Lung (tissue), 16 donors: ENCODE results near the gene KNG1. TPM values are rescaled to one million over a fixed set of nuclear protein-coding genes. Genes with fewer than 3 reads are reported as not detected.

Source experiments
- ATAC-seq: fragments of 200-7000 bp; cut with Tn5 transposase; one replicate; pipeline ENCODE4 v1.9.1; 2020; ENCODE audit warnings: moderate number of reproducible peaks; ENCODE audit not compliant: insufficient read depth, low FRiP score
- DNase-seq, 3 donors: peaks; one replicate each; pipeline ENCODE4 v3.0.0-alpha.2; 2013 to 2017
- H3K27ac ChIP-seq, 2 donors: one replicate each; pipeline ENCODE4 v1.5.1; 2013; ENCODE audit warnings: mild to moderate bottlenecking in 2 of 2, moderate library complexity in 2 of 2, control low read depth in 1 of 2, inconsistent platforms in 1 of 2, low read depth in 1 of 2, low read length in 1 of 2
- H3K27me3 ChIP-seq, 3 donors: one replicate each; pipeline ENCODE4 v1.5.1; 2013; ENCODE audit warnings: low read length in 2 of 3; ENCODE audit not compliant: control insufficient read depth in 3 of 3, insufficient read depth in 3 of 3
- H3K36me3 ChIP-seq, 4 donors: one replicate each; pipeline ENCODE4 v1.5.1; 2013; ENCODE audit warnings: low read length in 4 of 4, mild to moderate bottlenecking in 1 of 4, moderate library complexity in 1 of 4; ENCODE audit not compliant: control insufficient read depth in 4 of 4, insufficient read depth in 4 of 4
- H3K4me1 ChIP-seq, 5 donors: one replicate each; pipeline ENCODE4 v1.5.1; 2013; ENCODE audit warnings: low read length in 5 of 5, mild to moderate bottlenecking in 2 of 5, moderate library complexity in 1 of 5; ENCODE audit not compliant: control insufficient read depth in 5 of 5, insufficient read depth in 5 of 5
- H3K4me3 ChIP-seq: one replicate; pipeline ENCODE4 v1.5.1; 2013; ENCODE audit warnings: mild to moderate bottlenecking, control low read depth, moderate library complexity
- H3K9ac ChIP-seq, 2 donors: one replicate each; pipeline ENCODE4 v1.5.1; 2013; ENCODE audit warnings: low read length in 2 of 2, control low read depth in 1 of 2; ENCODE audit not compliant: insufficient read depth in 1 of 2
- H3K9me3 ChIP-seq, 4 donors: one replicate each; pipeline ENCODE4 v1.5.1; 2013; ENCODE audit warnings: low read length in 3 of 4, mild to moderate bottlenecking in 1 of 4, moderate library complexity in 1 of 4; ENCODE audit not compliant: control insufficient read depth in 4 of 4, insufficient read depth in 3 of 4
- WGBS, 2 donors: extraction: QIAGEN DNeasy Blood & Tissue Kit; methylation state at CpG; one replicate each; pipeline ENCODE4 v1.1.7; 2013; 5-methylcytosine and 5-hydroxymethylcytosine counted together
- long read RNA-seq, 5 donors: transcript quantifications; one replicate each; lab custom pipeline, GENCODE V29; 2026
- polyA plus RNA-seq, 2 donors: library from polyadenylated mRNA; stranded (reverse); fragments of 200-250 nt; gene quantifications; one replicate each; pipeline ENCODE4 v1.2.1, GENCODE V29; 2013
- total RNA-seq, 2 donors: library from RNA; depleted of rRNA in 1 of 2; stranded (reverse); fragments of >200 nt in 1 of 2; gene quantifications; one replicate each; pipeline ENCODE4 v1.2.1, GENCODE V29; 2014 to 2021
- TF ChIP-seq, protein P1 (sequence below): IDR thresholded peaks from 2 replicates; pipeline ENCODE4 v1.5.1; 2012; ENCODE audit warnings: mild to moderate bottlenecking; ENCODE audit errors: control extremely low read depth, extremely low read depth
- donor health status: control.
- donor health status: control.
- donor health status: Bipolar disorder and iron deficiency.
- donor health status: healthy.
- donor health status: DM: yes; HTN: yes; CAD: no.

The KNG1 gene
- under 1 TPM; 0.15 to 0.23 TPM for total RNA-seq
- polyA plus RNA-seq, result under 1 TPM; 0.07 to 0.10 TPM
- long read RNA-seq, donor 1, result 0 reads
- long read RNA-seq, donor 2, result 0 reads
- long read RNA-seq, donor 3, result 0 reads
- long read RNA-seq, donor 4, result 0 reads
- long read RNA-seq, donor 5, result 0 reads

DNA sequence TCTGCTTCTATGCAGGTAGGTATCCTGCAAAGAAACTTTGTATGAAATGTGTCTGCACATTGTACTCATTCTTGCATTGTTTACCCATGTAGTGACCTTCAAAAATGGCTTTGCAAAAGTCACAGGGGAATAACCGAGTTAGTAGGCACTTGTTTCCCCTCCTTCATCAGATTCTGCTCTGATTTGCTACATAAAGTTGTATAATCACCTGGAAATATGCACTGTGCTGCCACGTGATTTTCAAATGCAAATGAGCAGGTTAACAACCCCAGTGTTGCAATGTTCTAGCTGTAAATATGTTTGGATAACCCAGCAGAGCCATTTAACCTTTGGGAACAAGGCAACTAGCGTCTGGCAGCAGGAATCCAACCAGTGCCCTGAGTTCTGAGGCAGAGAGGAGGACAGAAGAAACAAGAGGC, at the start of gene KNG1:
Gene KNG1 (plus strand): TSS at position 321 of the 419 bp plus-strand sequence. CDS start 184 bp downstream, outside the sequence.
- H3K4me3 ChIP-seq, result no peak within 1 kb of the TSS
- ATAC-seq (no peak), DNase-seq (no peak)
- WGBS, 2 donors, result 54 to 68% methylated on average over 3 of the region's 3 CpGs
- no peak within 1 kb of the TSS for H3K9ac ChIP-seq
- H3K27ac ChIP-seq, result no peak within 1 kb of the TSS
- TF ChIP-seq, protein P1, sequence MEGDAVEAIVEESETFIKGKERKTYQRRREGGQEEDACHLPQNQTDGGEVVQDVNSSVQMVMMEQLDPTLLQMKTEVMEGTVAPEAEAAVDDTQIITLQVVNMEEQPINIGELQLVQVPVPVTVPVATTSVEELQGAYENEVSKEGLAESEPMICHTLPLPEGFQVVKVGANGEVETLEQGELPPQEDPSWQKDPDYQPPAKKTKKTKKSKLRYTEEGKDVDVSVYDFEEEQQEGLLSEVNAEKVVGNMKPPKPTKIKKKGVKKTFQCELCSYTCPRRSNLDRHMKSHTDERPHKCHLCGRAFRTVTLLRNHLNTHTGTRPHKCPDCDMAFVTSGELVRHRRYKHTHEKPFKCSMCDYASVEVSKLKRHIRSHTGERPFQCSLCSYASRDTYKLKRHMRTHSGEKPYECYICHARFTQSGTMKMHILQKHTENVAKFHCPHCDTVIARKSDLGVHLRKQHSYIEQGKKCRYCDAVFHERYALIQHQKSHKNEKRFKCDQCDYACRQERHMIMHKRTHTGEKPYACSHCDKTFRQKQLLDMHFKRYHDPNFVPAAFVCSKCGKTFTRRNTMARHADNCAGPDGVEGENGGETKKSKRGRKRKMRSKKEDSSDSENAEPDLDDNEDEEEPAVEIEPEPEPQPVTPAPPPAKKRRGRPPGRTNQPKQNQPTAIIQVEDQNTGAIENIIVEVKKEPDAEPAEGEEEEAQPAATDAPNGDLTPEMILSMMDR, result no peak
- H3K27me3 ChIP-seq, result no peaks in the 10 kb centered on the region
- no peaks in the 10 kb centered on the region for H3K9me3 ChIP-seq
- peaks cover 0 to 6% (median 0%) of the 10 kb centered on the region in 5 donors for H3K4me1 ChIP-seq
- no peaks in the 10 kb centered on the region for H3K36me3 ChIP-seq

DNA sequence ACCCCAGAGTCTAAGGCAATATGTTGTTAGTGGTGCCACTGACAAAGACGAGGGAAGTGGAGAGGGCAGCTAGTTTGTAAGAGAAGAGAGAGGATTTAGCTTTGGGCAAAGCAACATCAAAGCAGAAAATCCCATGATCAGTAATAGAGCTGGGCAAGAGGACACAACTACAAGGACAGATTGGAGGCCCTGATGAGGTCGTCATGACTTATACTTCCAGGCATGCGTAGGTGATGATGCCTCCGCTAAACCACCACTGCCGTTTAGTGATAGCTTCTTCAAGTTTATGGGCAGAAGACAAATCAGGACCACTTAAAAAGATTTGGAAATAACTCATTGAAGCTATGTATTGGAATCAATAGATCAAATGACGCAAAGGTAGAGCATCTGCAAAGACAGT, 48.7 kb upstream of the KNG1 start:
- Histone ChIP-seq H3K27me3 (peaks cover 2 to 4% (median 3%) of the 10 kb centered on the region in 3 donors), H3K36me3 (no peaks in the 10 kb centered on the region), H3K9ac (no peak overlapping the region), H3K9me3 (no peaks in the 10 kb centered on the region), H3K4me3 (no peak overlapping the region), H3K4me1 (no peaks in the 10 kb centered on the region), H3K27ac (no peak overlapping the region)
- WGBS, 2 donors, result 76 to 81% methylated on average over 6 of the region's 6 CpGs
- DNase-seq (no peak), ATAC-seq (no peak)
- TF ChIP-seq, protein P1, result no peak

DNA sequence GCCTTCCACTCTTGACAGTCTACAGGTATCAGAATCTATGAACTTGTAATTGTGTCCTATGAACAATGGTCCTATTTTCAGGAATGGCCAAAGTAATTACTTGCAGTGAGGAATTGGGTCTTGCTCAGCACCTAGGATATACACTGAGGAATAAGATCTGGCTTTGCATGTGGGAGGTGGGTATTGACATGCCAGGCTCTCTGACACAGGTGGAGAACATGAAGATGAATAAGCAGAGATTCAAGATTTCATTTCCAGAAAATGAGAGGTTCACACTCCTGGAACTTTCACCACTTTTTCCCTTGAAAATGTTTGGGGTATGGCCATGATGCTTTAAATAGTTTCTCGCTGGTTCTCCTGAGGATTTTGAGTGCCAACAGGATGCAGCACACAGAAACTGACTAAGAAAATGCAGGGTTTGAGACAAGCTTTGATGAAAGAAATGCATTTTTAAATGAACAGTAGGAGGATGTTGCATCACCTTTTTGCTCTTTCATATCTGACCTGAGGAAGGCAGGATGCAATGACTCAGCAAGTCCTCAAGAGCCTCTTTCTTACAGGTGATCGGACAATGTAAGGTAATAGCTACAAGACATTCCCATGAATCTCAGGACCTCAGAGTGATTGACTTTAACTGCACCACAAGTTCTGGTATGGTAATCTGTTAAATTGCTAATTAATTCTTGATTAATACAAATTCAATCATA, 47.6 kb upstream of the KNG1 start:
- no peak overlapping the region for H3K9ac ChIP-seq
- H3K36me3 ChIP-seq, result no peaks in the 10 kb centered on the region
- DNase-seq, result no peak
- no peak overlapping the region for H3K4me3 ChIP-seq
- no peaks in the 10 kb centered on the region for H3K4me1 ChIP-seq
- 75 to 90% methylated on average over 2 of the region's 2 CpGs for WGBS, 2 donors
- no peaks in the 10 kb centered on the region for H3K9me3 ChIP-seq
- H3K27me3 ChIP-seq, result peaks cover 0 to 4% (median 0%) of the 10 kb centered on the region in 3 donors
- ATAC-seq, result no peak
- H3K27ac ChIP-seq, result no peak overlapping the region
- TF ChIP-seq, protein P1, result no peak
